CD4-positive, CD25-positive, alpha-beta regulatory T cell (primary cell): ENCODE results near the gene GALNT2. TPM values are rescaled to one million over a fixed set of nuclear protein-coding genes. Genes with fewer than 3 reads are reported as not detected.
A peak's percentile ranks its signal among the peaks of the same experiment; 100 is the strongest.

Experiments
- ATAC-seq, 2 donors: fragments of 150-1000 bp; cut with Tn5 transposase; one replicate each; pipeline ENCODE4 v1.10.0; 2021; ENCODE audit warnings: low read depth in 2 of 2, moderate number of reproducible peaks in 2 of 2, moderate library complexity in 1 of 2
- DNase-seq, 3 donors: peaks; one replicate each; pipeline versions ENCODE4 v3.0.0 to v3.0.0-alpha.2; 2012 to 2022; ENCODE audit warnings: mixed read lengths in 1 of 3
- H3K27ac ChIP-seq: one replicate; pipeline ENCODE4 v1.7.0; 2013; ENCODE audit warnings: mild to moderate bottlenecking, low read length; ENCODE audit not compliant: insufficient read depth, poor library complexity, severe bottlenecking
- H3K27me3 ChIP-seq: one replicate; pipeline ENCODE4 v1.7.0; 2013; ENCODE audit warnings: low read length; ENCODE audit not compliant: control insufficient read depth, insufficient read depth
- H3K36me3 ChIP-seq: one replicate; pipeline ENCODE4 v1.7.0; 2013; ENCODE audit warnings: mild to moderate bottlenecking, low read length, moderate library complexity; ENCODE audit not compliant: control insufficient read depth, insufficient read depth
- H3K4me1 ChIP-seq: 2 replicates; pipeline ENCODE4 v1.7.0; 2013; ENCODE audit warnings: mild to moderate bottlenecking, low read length; ENCODE audit not compliant: insufficient read depth, control insufficient read depth, poor library complexity, severe bottlenecking
- H3K4me3 ChIP-seq: one replicate; pipeline ENCODE4 v1.7.0; 2013; ENCODE audit warnings: low read depth, mild to moderate bottlenecking, low read length, moderate library complexity
- H3K9me3 ChIP-seq, 2 experiments: 1 replicate in 1 of 2; 2 replicates in 1 of 2; pipeline ENCODE4 v1.7.0; 2013; ENCODE audit warnings: low read length in 2 of 2, mild to moderate bottlenecking in 1 of 2, moderate library complexity in 1 of 2; ENCODE audit not compliant: control insufficient read depth in 2 of 2
- H3K27ac Mint-ChIP-seq, 3 donors: one replicate each; pipeline ENCODE4 v1.8.0; 2020 to 2022; ENCODE audit warnings: mild to moderate bottlenecking in 3 of 3, mixed read lengths in 3 of 3, moderate library complexity in 2 of 3
- H3K27me3 Mint-ChIP-seq: one replicate; pipeline ENCODE4 v1.8.0; 2022; ENCODE audit warnings: mild to moderate bottlenecking, mixed read lengths
- H3K36me3 Mint-ChIP-seq: one replicate; pipeline ENCODE4 v1.8.0; 2020; ENCODE audit warnings: mixed read lengths
- H3K4me1 Mint-ChIP-seq, 4 donors: one replicate each; pipeline ENCODE4 v1.8.0; 2020 to 2022; ENCODE audit warnings: mixed read lengths in 4 of 4, mild to moderate bottlenecking in 1 of 4
- H3K4me3 Mint-ChIP-seq, 4 donors: one replicate each; pipeline ENCODE4 v1.8.0; 2020 to 2022; ENCODE audit warnings: mild to moderate bottlenecking in 4 of 4, mixed read lengths in 4 of 4, moderate library complexity in 3 of 4
- H3K9me3 Mint-ChIP-seq, 7 donors: one replicate each; pipeline ENCODE4 v1.8.0; 2020 to 2022; ENCODE audit warnings: mixed read lengths in 7 of 7, mild to moderate bottlenecking in 3 of 7, moderate library complexity in 2 of 7
- polyA plus RNA-seq, 4 donors: library from polyadenylated mRNA; unstranded; fragments of 300-500 nt; fragmentation: Illumina TruSeq; gene quantifications; one replicate each; pipeline ENCODE4 v1.2.3, GENCODE V29; 2021
- total RNA-seq: library from RNA; stranded (reverse); gene quantifications from one replicate; pipeline ENCODE4 v1.2.3, GENCODE V29; 2022

Gene GALNT2
- total and polyA plus RNA-seq, 5 donors from 2014 or later: 10.9 to 15.8 (median 13.1) TPM

DNA sequence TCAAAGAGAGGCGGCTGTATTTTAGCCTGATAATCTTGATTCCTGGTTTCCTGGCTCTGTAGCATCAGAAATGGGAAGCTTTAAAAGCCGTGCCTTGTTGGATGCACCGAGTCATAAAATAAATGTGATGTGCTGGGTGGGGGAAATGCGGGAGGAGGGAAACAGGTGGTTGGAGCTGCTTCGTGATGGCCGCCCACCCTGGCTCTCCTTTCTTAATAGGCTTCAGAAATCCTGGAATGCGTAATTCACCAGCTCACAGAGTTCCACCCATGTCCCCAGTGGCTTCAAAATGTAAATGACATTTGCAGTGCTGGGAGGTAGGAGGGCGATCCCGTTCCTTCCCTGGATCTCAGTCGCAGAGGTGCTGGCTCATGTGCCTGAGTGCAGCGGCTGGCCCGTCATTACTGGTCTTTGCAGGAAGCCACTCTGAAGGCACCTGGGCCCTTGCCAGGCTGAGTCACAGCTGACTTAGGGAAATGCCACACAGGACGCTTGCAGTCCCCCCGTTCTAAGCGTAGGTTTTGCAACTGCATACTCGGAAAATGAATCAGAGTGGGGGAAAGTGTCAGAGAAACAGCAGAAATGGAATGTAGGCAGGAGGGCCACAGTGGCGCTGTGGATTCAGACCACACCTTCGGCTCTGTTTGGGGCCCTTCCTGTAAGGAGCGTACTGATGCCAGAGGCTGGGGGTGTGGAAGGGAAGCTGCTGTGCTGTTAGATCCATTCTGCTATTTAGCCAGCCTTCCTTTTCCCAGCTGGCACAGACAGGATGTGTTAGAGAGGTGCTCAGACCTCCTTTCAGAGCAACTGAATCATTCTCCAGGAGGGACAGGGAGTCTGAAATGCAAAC is 37.6 kb downstream of the GALNT2 start:
- Mint-ChIP-seq H3K9me3 (no peaks in the 10 kb centered on the region), H3K4me3 (peak overlapping the region; percentile 17 to 67 (median 40)), H3K36me3 (no peaks in the 10 kb centered on the region), H3K27ac (peak overlapping the region in 2 of 3 donors; percentile 46 to 86), H3K4me1 (peaks cover 10 to 77% (median 45%) of the 10 kb centered on the region in 4 donors), H3K27me3 (no peaks in the 10 kb centered on the region)
- no peaks in the 10 kb centered on the region for H3K36me3 ChIP-seq
- H3K27ac ChIP-seq: no peak overlapping the region
- H3K4me3 ChIP-seq: no peak overlapping the region
- peaks cover 29% of the 10 kb centered on the region for H3K4me1 ChIP-seq
- DNase-seq (peak in 2 of 3 donors; percentile 20 to 85), ATAC-seq (peak; percentile 87 to 92)
- no peaks in the 10 kb centered on the region for H3K27me3 ChIP-seq
- H3K9me3 ChIP-seq: no peaks in the 10 kb centered on the region

DNA sequence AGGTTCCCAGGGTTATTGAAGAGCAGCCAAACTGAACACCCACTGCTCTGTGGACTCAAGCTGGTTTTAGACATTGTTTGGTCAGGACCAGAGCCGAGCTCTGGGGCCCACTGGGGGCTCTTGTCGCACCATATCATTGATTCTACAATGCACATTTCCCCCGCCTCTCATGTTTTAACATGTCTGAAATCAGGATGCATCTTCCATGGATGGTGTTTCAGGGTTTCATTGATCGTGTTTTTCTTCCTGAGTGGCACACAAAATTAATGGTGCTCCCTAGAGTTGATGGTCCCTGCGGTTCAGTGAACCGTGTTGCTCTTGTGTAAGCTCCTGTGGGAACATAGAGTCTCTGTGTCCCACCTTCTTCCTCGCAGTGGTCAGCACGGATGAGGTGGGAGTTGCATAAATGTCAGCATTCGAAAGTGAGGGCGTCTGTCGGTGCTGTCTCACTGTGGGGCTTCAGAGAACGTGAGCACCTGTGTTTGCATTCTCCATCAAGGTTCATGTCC is 38.3 kb downstream of the GALNT2 start:
- DNase-seq (no peak), ATAC-seq (no peak)
- Mint-ChIP-seq H3K4me1 (peaks cover 15 to 84% (median 50%) of the 10 kb centered on the region in 4 donors), H3K4me3 (peak overlapping the region in 1 of 4 donors; percentile 21), H3K36me3 (no peaks in the 10 kb centered on the region), H3K27me3 (no peaks in the 10 kb centered on the region), H3K9me3 (no peaks in the 10 kb centered on the region), H3K27ac (peak overlapping the region in 2 of 3 donors; percentile 59 to 86)
- Histone ChIP-seq H3K27ac (no peak overlapping the region), H3K4me1 (peaks cover 34% of the 10 kb centered on the region), H3K9me3 (no peaks in the 10 kb centered on the region), H3K36me3 (no peaks in the 10 kb centered on the region), H3K27me3 (no peaks in the 10 kb centered on the region), H3K4me3 (no peak overlapping the region)

DNA sequence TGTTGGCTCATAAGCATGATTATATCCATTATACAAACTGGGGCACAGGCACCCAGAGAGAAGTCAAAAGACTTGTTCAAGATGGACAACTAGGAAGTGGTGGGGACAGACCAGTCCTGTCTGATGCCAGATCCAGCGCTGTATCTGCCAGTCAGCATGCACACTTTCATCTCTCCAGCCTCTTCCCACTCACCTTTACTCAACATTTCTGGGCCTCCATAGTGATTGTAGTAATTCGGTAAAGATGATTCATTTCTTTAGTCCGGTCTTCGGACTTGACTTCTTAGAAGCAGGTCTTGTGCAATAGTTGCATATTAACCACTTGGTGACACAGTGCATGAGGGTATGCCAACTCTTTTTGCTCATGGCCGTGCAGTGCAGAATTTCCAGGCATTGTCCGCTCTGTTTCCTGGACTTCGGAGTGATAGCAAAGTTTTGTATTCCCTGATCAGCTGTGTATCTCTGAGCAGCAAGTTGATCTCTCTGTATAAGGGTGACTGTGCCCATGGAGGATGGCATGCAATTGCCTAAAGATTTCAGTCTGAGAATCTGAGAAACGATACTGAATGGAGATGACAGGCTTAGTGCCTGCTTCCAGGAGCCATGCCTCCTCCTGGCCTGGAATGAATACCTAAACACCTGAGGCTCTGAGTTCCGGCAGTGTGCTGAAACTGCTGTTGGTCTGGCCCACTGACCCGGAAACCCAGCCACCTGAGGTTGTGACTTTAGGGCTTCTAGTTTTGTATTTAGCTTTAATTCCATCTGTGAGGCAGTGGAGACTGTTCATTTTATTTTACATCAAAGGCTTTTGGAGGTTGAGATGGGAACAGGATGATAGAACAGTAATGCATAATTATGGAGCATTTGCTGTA is 39.0 kb downstream of the GALNT2 start:
- H3K27ac ChIP-seq: no peak overlapping the region
- H3K9me3 ChIP-seq: no peaks in the 10 kb centered on the region
- peaks cover 34% of the 10 kb centered on the region for H3K4me1 ChIP-seq
- H3K4me1 Mint-ChIP-seq: peaks cover 17 to 90% (median 54%) of the 10 kb centered on the region in 4 donors
- ATAC-seq: no peak
- peak overlapping the region in 2 of 3 donors; percentile 59 to 86 for H3K27ac Mint-ChIP-seq
- DNase-seq: peak in 1 of 3 donors; percentile 30
- H3K4me3 ChIP-seq: no peak overlapping the region
- no peaks in the 10 kb centered on the region for H3K36me3 ChIP-seq
- H3K36me3 Mint-ChIP-seq: no peaks in the 10 kb centered on the region
- H3K27me3 ChIP-seq: no peaks in the 10 kb centered on the region
- H3K27me3 Mint-ChIP-seq: no peaks in the 10 kb centered on the region
- no peak overlapping the region for H3K4me3 Mint-ChIP-seq
- H3K9me3 Mint-ChIP-seq: no peaks in the 10 kb centered on the region

DNA sequence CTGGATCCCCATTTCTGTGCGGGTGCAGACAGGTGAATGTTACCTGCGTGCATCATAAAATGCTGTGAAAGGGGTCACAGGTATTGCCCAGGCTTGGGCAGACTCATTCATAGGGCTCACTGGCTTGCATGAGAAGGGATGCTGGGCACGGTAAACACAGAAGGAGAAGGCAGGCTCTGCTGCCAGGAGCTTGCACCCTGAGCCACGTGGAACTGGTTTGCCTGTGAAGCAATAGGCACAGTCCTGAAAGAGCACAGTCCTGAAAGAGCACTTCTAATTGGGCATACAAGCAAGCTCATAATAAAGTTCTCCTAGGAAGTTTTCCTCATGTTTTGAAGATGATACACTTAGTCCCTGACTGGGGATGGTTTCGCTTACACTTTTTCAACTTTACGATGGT is 40.9 kb downstream of the GALNT2 start:
- H3K4me3 Mint-ChIP-seq: no peak overlapping the region
- DNase-seq (no peak), ATAC-seq (no peak)
- H3K4me1 Mint-ChIP-seq: peaks cover 18 to 85% (median 50%) of the 10 kb centered on the region in 4 donors
- Histone ChIP-seq H3K27ac (no peak overlapping the region), H3K4me1 (peaks cover 34% of the 10 kb centered on the region), H3K36me3 (no peaks in the 10 kb centered on the region), H3K27me3 (no peaks in the 10 kb centered on the region), H3K9me3 (no peaks in the 10 kb centered on the region), H3K4me3 (no peak overlapping the region)
- H3K36me3 Mint-ChIP-seq: peaks cover under 1% of the 10 kb centered on the region
- H3K27me3 Mint-ChIP-seq: no peaks in the 10 kb centered on the region
- no peaks in the 10 kb centered on the region for H3K9me3 Mint-ChIP-seq
- H3K27ac Mint-ChIP-seq: no peak overlapping the region

DNA sequence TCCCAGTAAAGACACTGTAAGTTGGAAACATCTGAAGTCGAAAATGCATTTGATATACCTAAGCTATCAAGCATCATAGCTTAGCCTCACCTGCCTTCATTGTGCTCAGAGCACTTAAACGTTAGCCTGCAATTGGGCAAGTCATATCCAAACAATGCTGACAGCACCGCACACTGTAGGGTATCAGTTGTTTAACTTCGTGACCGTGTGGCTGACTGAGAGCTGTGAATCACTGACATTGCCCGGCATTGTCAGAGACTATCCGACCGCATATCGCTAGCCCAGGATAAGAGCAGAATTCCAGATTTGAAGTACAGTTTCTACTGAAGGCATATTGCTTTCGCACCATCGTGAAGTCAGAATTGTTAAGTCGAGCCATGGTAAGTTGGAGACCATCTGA is 41.5 kb downstream of the GALNT2 start:
- ATAC-seq: no peak
- H3K27me3 Mint-ChIP-seq: no peaks in the 10 kb centered on the region
- no peak for DNase-seq
- Histone ChIP-seq H3K36me3 (no peaks in the 10 kb centered on the region), H3K4me1 (peaks cover 31% of the 10 kb centered on the region), H3K27ac (no peak overlapping the region), H3K27me3 (no peaks in the 10 kb centered on the region), H3K4me3 (no peak overlapping the region), H3K9me3 (no peaks in the 10 kb centered on the region)
- H3K4me3 Mint-ChIP-seq: no peak overlapping the region
- peak overlapping the region in 1 of 3 donors; percentile 44 for H3K27ac Mint-ChIP-seq
- H3K9me3 Mint-ChIP-seq: no peaks in the 10 kb centered on the region
- H3K36me3 Mint-ChIP-seq: peaks cover 7% of the 10 kb centered on the region
- H3K4me1 Mint-ChIP-seq: peaks cover 23 to 79% (median 45%) of the 10 kb centered on the region in 4 donors

DNA sequence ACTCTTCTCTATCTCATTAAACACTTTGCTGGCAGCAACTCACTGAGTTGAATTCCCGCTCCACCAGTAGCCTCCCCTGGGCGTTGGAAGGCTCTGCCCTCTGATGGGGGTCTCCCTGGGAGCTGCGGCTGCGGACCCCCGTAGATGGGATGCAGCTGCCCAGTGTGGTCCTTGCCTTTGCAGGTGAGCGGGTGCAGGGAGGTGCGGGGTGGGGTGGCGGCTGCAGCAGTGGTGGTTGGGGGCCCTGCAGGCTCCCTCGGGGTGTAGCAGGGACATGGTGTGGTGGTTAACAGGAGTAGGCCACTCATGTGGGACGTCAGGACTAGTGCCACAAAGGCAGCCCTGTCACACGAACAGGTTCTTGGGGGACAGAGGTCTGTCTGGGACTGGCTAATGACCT is 42.0 kb downstream of the GALNT2 start:
- Mint-ChIP-seq H3K27me3 (no peaks in the 10 kb centered on the region), H3K9me3 (no peaks in the 10 kb centered on the region), H3K27ac (peak overlapping the region in 2 of 3 donors; percentile 32 to 85), H3K4me3 (peak overlapping the region in 1 of 4 donors; percentile 64), H3K4me1 (peaks cover 23 to 74% (median 41%) of the 10 kb centered on the region in 4 donors), H3K36me3 (peaks cover 11% of the 10 kb centered on the region)
- Histone ChIP-seq H3K27me3 (no peaks in the 10 kb centered on the region), H3K27ac (no peak overlapping the region), H3K4me1 (peaks cover 26% of the 10 kb centered on the region), H3K9me3 (no peaks in the 10 kb centered on the region), H3K4me3 (no peak overlapping the region), H3K36me3 (peaks cover 4% of the 10 kb centered on the region)
- no peak for ATAC-seq
- DNase-seq: no peak

DNA sequence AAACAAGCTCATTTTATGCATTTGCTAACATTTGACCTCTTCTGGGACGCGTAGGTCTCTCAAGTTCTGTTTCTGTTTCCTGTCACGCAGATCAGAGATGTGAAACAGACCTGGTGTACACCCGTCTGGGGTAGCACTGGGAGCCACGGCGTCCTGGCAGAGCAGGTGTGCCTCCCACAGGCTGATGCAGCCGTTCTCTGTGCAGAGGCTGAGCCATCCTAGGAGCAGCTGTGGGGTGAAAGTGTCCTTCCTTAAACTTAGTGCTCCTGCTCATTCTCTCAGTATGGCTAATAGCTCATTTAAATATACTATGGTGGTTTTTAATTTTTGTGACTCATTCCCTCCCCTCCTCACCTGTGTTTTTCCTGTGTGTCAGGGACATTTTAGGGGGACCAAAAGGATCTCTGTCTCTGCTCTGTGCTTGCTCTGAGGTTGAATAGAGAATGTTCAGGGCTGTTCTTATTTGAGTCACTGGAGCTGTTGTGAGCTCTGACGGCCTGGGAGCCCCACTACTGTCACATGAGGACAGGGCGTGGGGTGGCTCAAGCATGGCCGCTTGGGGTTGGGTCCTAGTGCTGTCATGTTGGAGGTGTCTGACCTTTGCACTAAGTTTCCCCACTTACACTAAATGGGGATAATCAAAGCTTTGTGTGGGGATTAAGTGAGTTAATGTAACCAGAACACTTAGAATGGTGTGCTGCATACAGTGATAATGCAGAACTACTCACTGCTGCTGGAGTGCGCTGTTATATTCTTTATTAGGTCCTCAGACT is 43.0 kb downstream of the GALNT2 start:
- peak; percentile 84 to 88 for ATAC-seq
- H3K9me3 ChIP-seq: no peaks in the 10 kb centered on the region
- Mint-ChIP-seq H3K4me1 (peaks cover 17 to 64% (median 34%) of the 10 kb centered on the region in 4 donors), H3K27ac (peak overlapping the region in 2 of 3 donors; percentile 32 to 85), H3K36me3 (peaks cover 18% of the 10 kb centered on the region), H3K9me3 (no peaks in the 10 kb centered on the region), H3K27me3 (no peaks in the 10 kb centered on the region), H3K4me3 (peak overlapping the region; percentile 13 to 76 (median 53))
- H3K4me1 ChIP-seq: peaks cover 16% of the 10 kb centered on the region
- no peak overlapping the region for H3K4me3 ChIP-seq
- H3K36me3 ChIP-seq: peaks cover 4% of the 10 kb centered on the region
- no peaks in the 10 kb centered on the region for H3K27me3 ChIP-seq
- no peak overlapping the region for H3K27ac ChIP-seq
- DNase-seq: peak in 2 of 3 donors; percentile 39 to 88
